Raji (cell line): ENCODE measurements around the gene LIPJ.

Source experiments
- POLR2A ChIP-seq: IDR thresholded peaks from 2 replicates; pipeline ENCODE4 v1.6.1; 2011; ENCODE audit warnings: low read depth, low read length, control low read depth; ENCODE audit not compliant: insufficient read depth

Gene LIPJ

GRCh38 chr10:88586462-88586861 lies at the start of gene LIPJ:
Gene LIPJ, plus strand, starts transcription at chr10:88586762. Its CDS starts 3,926 bp downstream, at chr10:88590688.
- no peak for TF ChIP-seq POLR2A

GRCh38 chr10:88537322-88537721 lies 49.2 kb upstream of the LIPJ start:
- TF ChIP-seq POLR2A = no peak

GRCh38 chr10:88538048-88538447 lies 48.5 kb upstream of the LIPJ start:
- no peak for TF ChIP-seq POLR2A

- TF ChIP-seq POLR2A = no peak
Observed at GRCh38 chr10:88540351-88540750, 46.2 kb upstream of the LIPJ start.

DNA sequence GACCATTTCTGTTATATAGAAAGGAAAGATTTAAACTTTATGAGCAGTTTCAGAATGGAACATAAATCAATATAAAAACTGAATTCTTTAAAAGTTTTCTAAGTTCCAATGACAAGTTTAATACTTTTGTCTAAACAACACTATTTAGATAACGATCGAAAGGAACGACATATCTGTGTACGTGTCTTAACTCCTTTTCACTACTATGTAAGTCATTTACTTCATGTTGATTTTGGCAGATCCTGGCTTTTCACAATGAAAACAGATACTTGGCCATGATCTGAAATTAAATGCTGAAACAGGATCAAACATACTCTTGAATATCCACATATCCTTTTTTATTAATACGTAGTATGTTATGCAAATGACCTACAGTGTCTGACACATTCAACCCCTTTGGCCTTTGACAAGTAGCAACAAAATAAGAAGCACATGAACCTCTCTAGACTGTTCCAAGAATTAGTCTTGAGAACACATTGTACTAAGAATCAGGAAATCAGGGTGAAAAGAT lies 45.4 kb upstream of the LIPJ start:
- TF ChIP-seq POLR2A = no peak

DNA sequence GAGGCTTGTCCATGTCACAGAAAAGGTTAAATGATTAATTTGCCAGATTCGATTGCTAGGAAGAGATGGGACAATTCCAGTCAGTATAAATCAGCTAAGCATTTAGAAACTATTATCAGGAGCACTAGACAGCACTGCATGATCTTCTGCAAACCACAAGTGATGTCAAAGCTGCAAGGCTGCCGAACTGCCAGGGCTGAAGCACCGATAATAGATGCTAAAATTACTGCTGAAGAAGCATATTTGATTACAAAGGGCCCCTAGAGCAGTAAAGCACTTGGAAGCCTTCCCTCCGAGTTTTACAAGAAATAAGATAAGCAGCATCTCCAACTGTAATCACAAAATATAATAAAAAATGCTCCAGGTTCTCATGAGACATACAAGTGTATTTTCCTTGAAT lies 44.0 kb upstream of the LIPJ start:
- TF ChIP-seq POLR2A = no peak

GRCh38 chr10:88544140-88544870 lies 42.3 kb upstream of the LIPJ start:
- TF ChIP-seq POLR2A = no peak

DNA sequence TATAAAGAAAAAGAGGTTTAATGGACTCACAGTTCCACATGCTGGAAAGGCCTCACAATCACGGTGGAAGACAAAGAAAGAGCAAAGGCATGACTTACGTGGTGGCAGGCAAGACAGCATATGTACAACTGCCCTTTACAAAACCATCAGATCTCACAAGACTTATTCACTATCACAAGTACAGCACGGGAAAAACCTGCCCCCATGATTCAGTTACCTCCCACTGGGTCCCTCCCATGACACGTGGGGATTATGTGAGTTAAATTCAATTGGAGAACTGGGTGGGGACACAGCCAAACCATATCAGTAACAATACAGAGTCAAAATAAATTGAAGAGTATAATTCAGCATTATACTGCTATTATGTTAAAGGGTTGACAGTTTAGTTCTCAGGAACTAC lies 41.2 kb upstream of the LIPJ start:
- no peak for TF ChIP-seq POLR2A

GRCh38 chr10:88546497-88546896 lies 40.1 kb upstream of the LIPJ start:
- TF ChIP-seq POLR2A = no peak

DNA sequence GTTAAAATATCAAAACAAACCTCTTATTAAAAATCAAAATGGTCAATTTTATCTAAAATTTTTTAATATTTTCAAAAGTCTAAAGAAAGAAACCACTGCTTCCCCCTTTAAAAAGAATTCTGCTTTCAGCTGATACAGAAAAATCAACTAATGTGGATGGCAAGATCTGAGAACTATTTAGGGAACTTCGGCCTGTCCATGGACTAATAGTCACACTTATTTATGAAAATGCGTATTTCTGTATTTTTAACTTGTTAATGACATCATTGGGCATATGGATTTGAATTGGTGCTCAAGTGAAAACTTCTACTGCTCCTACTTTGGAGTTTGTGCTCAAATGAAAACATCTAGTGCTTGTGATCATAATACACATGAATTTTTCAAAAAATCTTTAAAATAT lies 35.3 kb upstream of the LIPJ start:
- no peak for TF ChIP-seq POLR2A

DNA sequence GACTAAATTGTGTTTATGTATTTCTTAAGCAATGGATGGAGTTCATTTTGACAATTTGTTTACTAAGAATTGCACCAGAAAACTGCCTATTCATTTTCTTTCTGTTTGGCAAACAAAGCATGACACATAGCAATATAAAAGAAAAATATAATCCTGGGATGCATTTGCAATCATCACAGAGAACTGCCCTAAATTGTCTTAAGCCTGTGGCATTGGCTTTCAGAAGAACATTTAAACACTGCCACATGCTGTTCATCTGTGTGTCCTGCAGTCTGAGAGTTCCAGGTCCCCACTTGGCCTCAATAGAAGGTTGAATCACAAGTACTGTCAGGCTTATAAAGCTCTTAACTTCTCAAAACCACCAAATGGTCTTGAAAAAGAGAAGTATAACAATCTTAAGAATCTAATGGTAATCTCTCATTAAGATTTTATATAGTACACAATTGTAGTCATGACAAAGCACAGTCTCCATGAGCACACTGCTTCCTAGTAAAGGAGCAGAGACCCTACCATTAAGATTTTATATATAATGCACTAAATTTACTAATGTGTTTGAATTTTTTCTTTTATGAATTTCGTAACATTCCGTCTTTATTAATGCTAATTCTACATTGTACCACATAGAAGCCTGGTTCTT lies 33.3 kb upstream of the LIPJ start:
- no peak for TF ChIP-seq POLR2A

GRCh38 chr10:88555190-88555908 lies 31.2 kb upstream of the LIPJ start:
- TF ChIP-seq POLR2A = no peak

DNA sequence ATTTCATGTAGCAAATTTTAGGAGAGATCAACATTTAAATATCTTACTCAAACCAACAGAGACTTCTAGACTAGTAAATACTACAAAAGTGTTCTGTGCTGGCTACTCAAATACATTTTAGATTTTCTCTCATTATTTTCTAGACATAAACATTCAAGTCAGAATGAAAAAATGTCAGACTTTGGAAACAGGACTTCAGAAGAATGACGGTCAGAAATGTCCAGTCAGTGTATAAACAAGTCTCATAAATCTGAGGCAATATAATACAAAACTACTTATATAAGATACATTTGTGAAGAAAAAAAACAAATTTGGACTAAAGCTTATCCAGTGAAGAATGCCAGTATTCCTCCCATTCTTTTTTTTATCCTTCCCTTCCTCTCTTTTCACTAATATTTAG lies 29.3 kb upstream of the LIPJ start:
- no peak for TF ChIP-seq POLR2A

DNA sequence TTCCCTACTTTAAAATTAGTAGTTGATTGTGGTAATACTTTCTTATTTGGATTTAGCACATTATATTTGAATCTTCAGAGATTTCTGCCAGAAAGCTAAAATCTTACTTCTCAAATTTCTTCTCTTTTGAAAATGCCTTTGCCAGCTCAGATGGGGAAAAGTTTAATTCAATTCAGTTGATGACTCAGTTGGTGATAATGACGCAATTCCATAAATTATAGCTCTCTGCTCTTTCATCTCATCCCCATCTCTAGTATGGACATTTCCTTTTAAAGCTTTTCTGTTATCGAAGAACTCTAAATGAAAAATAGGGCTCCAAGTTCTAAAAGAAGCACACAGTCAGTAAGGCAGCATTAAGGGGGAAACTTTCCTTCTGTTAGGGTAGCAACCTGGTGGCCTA lies 28.9 kb upstream of the LIPJ start:
- TF ChIP-seq POLR2A = no peak

DNA sequence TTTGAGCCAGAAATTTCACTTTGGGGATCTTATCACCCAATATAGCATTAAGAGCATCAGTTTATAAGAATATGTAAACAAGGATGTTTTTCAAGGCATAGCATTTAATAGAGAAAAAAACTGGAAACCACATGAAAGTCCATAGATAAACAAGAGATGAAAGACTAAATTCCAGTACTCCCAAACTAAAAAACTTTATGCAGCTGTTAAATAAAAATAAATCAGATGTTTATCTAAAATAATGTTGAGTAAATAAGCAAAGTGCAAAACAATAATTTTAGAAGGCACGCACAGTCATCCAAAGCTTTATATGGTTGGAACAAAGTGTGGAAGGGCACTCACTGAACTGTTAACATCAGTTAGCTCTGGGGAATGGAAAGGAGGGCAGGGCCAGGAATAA lies 24.4 kb upstream of the LIPJ start:
- no peak for TF ChIP-seq POLR2A

DNA sequence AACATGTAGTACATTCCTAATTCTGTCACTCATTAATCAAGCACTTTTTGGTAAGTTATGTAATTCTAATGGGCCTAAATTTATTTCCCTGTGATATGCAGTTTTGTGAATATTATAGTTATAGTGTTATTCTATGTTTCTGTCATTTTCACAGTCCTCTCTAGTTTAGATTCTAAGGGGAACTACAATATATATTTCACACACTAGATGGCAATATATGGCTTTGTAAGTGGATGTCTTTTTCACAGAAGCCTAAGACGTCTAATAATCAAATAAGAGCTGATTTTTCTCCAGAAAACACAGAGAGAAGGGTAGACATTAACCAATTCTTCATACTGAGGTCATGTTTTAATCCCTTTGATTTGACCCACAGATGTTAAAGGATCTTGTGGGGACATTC lies 21.5 kb upstream of the LIPJ start:
- TF ChIP-seq POLR2A = no peak

- TF ChIP-seq POLR2A = no peak
Observed at GRCh38 chr10:88582411-88582805, 4.2 kb upstream of the LIPJ start.
